Duodenal mucosa (tissue), 2 donors: ENCODE results near the gene LPAR1.

ENCODE experiments used
- H3K27ac ChIP-seq: one replicate; pipeline ENCODE4 v1.7.0; 2013; ENCODE audit warnings: low read depth, low read length
- H3K27me3 ChIP-seq, 2 donors: one replicate each; pipeline ENCODE4 v1.7.0; 2013; ENCODE audit warnings: low read length in 2 of 2, control low read depth in 1 of 2; ENCODE audit not compliant: insufficient read depth in 2 of 2, control insufficient read depth in 1 of 2
- H3K36me3 ChIP-seq, 2 donors: one replicate each; pipeline ENCODE4 v1.7.0; 2013; ENCODE audit warnings: low read length in 2 of 2, control low read depth in 1 of 2; ENCODE audit not compliant: insufficient read depth in 2 of 2, control insufficient read depth in 1 of 2
- H3K4me1 ChIP-seq, 2 donors: one replicate each; pipeline ENCODE4 v1.7.0; 2013; ENCODE audit warnings: low read length in 2 of 2, control low read depth in 1 of 2; ENCODE audit not compliant: insufficient read depth in 2 of 2, control insufficient read depth in 1 of 2
- H3K4me3 ChIP-seq, 2 donors: one replicate each; pipeline ENCODE4 v1.7.0; 2013; ENCODE audit warnings: low read length in 2 of 2, low read depth in 1 of 2
- H3K9ac ChIP-seq, 2 donors: one replicate each; pipeline ENCODE4 v1.7.0; 2013; ENCODE audit warnings: low read length in 2 of 2, low read depth in 1 of 2
- H3K9me3 ChIP-seq, 2 donors: one replicate each; pipeline ENCODE4 v1.7.0; 2013; ENCODE audit warnings: low read length in 2 of 2, control low read depth in 1 of 2; ENCODE audit not compliant: control insufficient read depth in 1 of 2

Gene LPAR1

DNA sequence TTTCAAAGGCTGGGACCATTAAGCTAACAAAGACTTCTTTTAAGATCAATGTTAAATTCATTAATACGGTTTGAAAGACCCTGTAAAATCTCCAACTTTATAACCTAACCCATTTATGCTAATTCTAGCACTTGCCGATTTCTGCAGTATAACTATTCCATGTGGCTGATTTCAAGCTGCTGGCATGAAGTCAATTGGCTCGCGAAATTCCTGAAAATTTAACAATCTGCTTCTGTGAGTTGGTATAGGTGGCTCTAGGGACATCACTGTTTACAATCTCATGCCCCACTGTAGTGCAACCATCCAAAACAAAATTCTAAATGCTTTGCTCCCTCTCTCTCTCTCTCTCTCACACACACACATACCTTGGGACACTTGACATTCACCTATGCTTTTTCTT, 70.2 kb downstream of the LPAR1 start:
- Histone ChIP-seq H3K4me3 (no peak overlapping the region), H3K27me3 (no peaks in the 10 kb centered on the region), H3K4me1 (peaks cover 4 to 8% of the 10 kb centered on the region in 2 donors), H3K36me3 (no peaks in the 10 kb centered on the region), H3K9me3 (no peaks in the 10 kb centered on the region), H3K27ac (no peak overlapping the region), H3K9ac (no peak overlapping the region)

DNA sequence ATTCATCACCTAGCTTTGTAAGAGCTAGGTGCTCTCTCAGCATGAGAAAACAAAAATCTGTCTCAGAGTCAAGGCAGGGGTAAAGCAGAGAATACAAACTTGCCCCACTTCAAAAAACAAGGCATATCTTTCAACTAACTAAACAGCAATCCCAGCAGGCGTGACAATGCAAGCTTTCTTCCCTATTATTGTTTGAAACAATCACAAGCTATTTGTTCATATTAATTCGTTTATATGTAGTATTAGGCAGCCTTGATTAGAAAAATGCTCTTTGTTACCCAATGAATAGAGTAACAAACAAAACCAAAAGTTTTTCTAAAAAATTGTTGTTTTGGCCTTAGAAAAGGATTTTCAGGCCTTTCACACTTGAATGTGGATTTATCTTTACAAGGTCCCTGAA, 71.1 kb downstream of the LPAR1 start:
- Histone ChIP-seq H3K27ac (no peak overlapping the region), H3K27me3 (no peaks in the 10 kb centered on the region), H3K36me3 (no peaks in the 10 kb centered on the region), H3K4me1 (peaks cover 4 to 8% of the 10 kb centered on the region in 2 donors), H3K9ac (no peak overlapping the region), H3K9me3 (no peaks in the 10 kb centered on the region), H3K4me3 (no peak overlapping the region)

DNA sequence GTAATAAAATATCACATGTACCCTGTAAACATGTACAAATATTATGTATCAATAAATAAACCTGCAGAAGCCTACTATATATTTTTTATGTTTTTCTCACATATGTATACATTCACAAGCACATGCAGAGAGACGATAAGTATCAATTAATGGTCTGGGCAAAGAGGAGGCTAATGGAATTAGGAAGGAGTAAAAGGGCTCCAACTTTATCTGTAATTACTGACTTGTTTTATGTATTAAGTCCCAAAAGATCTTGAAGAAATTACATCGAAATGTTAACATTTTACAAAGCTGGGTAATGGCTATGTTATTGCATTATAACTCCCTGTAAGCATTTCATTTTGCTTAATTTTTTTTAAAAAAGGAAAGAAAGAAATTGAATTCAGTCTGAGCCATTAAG, 78.0 kb downstream of the LPAR1 start:
- no peak overlapping the region for H3K9ac ChIP-seq
- H3K4me3 ChIP-seq, result no peak overlapping the region
- H3K9me3 ChIP-seq, result peaks cover 0 to 11% of the 10 kb centered on the region in 2 donors
- H3K36me3 ChIP-seq, result no peaks in the 10 kb centered on the region
- no peak overlapping the region for H3K27ac ChIP-seq
- no peaks in the 10 kb centered on the region for H3K4me1 ChIP-seq
- H3K27me3 ChIP-seq, result no peaks in the 10 kb centered on the region

DNA sequence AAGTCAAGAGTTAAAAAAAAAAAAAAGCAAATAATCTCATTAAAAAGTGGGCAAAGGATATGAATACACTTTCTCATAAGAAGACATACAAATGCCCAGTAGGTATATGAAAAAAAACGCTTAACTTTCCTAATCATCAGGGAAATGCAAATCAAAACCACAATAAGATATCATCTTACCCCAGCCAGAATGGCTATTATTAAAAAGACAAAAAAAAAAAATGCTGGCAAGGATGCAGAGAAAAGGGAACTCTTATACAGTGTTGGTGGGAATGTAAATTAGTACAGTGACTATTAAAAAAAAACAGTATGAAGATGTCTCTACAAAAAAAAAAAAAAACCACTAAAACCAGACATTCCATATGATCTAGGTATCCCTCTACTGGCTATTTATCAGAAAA, 79.4 kb downstream of the LPAR1 start:
- no peak overlapping the region for H3K27ac ChIP-seq
- no peaks in the 10 kb centered on the region for H3K36me3 ChIP-seq
- H3K4me3 ChIP-seq, result no peak overlapping the region
- H3K9me3 ChIP-seq, result peaks cover 0 to 19% of the 10 kb centered on the region in 2 donors
- H3K27me3 ChIP-seq, result no peaks in the 10 kb centered on the region
- H3K9ac ChIP-seq, result no peak overlapping the region
- H3K4me1 ChIP-seq, result no peaks in the 10 kb centered on the region

DNA sequence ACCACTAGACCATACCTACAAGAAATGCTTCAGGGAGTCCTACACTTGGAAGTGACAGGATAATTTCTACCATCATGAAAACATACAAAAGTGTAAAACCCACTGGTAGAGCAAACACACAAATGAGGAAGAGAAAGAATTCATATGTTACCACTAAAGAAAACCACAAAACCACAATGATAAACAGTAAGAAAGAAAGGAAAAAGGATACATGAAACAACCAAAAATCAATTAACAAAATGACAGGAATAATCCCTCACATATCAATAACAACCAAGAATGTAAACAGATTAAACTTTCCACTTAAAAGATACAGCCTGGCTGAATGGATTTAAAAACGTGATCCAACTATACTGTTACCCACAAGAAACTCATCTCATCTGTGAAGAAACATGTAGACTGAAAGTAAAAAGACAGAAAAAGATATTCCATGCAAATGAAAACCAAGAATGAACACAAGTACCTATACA, 83.4 kb downstream of the LPAR1 start:
- Histone ChIP-seq H3K4me1 (peaks cover 0 to 6% of the 10 kb centered on the region in 2 donors), H3K36me3 (no peaks in the 10 kb centered on the region), H3K27me3 (no peaks in the 10 kb centered on the region), H3K4me3 (no peak overlapping the region), H3K9me3 (peaks cover 0 to 19% of the 10 kb centered on the region in 2 donors), H3K9ac (no peak overlapping the region), H3K27ac (no peak overlapping the region)

DNA sequence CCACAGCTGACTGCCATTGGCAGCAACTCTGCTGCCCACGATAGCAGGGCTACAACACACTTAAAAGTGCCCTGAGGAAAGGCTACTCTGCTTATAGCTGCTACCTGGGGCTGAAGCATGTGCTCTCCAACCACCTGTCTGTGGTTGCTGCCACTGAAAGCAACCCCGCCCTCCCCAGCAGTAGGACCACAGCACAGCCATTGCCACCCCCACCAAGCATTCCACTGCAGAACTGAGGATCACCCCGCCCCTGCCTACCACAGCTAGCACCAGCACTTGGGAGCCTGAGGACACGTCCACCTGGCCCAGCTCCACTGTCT, 85.8 kb downstream of the LPAR1 start:
- Histone ChIP-seq H3K9ac (no peak overlapping the region), H3K36me3 (no peaks in the 10 kb centered on the region), H3K27ac (no peak overlapping the region), H3K4me3 (no peak overlapping the region), H3K9me3 (peaks cover 0 to 10% of the 10 kb centered on the region in 2 donors), H3K4me1 (peaks cover 0 to 6% of the 10 kb centered on the region in 2 donors), H3K27me3 (no peaks in the 10 kb centered on the region)

DNA sequence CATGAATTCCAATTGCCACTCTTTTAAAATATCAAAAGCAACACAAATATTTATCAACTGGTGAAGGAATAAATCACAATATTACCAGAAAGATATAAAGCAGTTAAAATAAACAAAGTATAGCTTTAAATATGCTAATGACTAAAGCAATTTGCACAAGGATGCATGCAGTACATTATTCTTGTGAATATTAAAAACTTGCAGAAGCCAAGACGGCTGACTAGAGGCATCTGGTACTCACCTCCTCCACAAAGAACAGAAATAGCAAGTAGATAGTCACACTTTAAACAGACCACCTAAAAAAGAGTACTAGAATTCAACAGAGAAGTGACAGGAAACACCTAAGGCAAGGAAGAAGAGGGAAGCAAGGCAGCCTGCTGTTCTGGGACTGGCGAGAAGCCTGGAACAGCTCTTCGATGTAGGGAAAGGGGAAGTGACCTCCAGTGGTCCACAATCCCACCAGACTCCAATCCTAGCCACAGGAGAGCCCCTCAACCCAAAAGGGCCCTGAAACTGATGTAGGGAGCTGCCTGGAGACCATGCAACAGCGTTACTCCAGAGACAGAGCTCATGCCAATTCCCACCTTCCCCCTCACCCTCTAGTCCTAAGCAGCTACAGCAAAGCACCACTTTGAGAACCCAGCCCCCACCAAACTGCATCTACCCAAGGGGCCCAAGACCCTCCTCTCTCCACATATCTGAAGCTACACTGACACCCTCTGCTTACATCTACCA, 86.3 kb downstream of the LPAR1 start:
- Histone ChIP-seq H3K4me3 (no peak overlapping the region), H3K27ac (no peak overlapping the region), H3K9me3 (peaks cover 0 to 9% of the 10 kb centered on the region in 2 donors), H3K4me1 (peaks cover 0 to 6% of the 10 kb centered on the region in 2 donors), H3K9ac (no peak overlapping the region), H3K27me3 (no peaks in the 10 kb centered on the region), H3K36me3 (no peaks in the 10 kb centered on the region)

DNA sequence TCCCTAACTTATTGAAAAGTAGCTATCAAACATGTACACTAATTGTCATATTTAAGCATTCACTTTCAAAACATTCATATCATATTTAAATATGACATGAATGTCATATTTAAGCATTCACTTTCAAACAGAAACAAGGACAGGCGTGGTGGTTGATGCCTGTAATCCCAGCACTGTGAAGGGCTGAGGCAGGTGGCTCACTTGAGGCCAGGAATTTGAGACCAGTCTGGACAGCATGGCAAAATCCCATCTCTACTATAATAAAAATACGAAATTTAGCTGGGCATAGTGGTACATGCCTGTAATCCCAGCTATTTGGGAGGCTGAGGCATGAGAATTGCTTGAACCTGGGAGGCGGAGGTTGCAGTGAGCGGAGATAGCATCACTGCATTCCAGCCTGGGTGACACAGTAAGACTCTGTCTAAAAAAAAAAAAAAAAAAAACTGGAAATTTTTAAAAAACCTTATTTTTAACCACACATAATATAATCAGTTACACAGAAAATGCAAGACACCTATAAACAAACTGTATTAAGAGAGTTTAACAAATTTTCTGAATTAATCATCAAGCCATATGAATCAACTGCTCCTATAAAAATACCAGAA, 88.1 kb downstream of the LPAR1 start:
- Histone ChIP-seq H3K36me3 (no peaks in the 10 kb centered on the region), H3K4me3 (no peak overlapping the region), H3K9ac (no peak overlapping the region), H3K27ac (no peak overlapping the region), H3K27me3 (no peaks in the 10 kb centered on the region), H3K4me1 (peaks cover 0 to 6% of the 10 kb centered on the region in 2 donors), H3K9me3 (peaks cover 0 to 9% of the 10 kb centered on the region in 2 donors)

DNA sequence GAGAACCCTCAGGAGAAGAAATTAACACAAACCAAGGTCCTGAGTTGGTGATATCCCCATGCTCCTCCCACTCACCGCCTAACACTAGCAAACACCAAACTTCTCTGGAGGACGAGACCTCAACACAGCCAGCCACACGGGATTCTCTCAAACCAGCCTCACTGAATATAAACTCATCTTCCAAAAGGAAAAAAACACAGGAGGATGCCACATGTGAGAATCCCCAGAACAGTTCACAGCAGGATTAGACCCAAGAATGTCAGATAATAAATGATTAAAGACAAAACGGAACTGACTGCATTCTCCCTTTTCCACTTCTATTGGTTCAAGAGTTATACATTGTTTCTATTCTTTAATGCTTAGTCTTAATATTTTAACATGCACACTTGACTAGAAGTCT, 89.2 kb downstream of the LPAR1 start:
- Histone ChIP-seq H3K9me3 (peaks cover 0 to 2% of the 10 kb centered on the region in 2 donors), H3K4me3 (no peak overlapping the region), H3K27ac (no peak overlapping the region), H3K27me3 (no peaks in the 10 kb centered on the region), H3K4me1 (peaks cover 0 to 6% of the 10 kb centered on the region in 2 donors), H3K36me3 (no peaks in the 10 kb centered on the region), H3K9ac (no peak overlapping the region)

DNA sequence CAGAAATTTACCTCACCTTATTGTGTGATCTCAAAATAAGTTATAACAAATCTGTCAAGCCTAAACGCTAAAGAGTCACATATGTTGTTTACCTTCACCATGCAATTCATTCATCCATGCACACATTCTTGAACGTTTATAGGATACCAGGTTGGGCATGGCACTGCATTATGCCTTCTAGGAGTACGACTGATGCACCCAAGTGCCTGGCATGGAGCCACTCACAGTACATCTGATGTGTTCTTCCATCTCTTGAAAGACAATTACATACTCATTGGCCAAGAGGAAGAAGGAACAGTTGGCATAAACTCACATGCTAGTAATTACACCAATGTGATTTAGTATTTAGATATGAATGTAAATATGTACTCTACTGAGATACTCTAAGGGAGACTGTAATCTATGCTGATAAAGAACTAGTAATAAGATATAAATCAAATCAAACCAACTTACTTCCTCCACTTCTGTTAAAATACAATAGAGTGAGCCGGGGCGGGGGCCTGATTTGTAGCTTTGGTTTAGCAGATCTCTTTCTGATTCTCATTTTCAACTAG, 90.7 kb downstream of the LPAR1 start:
- Histone ChIP-seq H3K9ac (no peak overlapping the region), H3K27me3 (no peaks in the 10 kb centered on the region), H3K9me3 (no peaks in the 10 kb centered on the region), H3K36me3 (no peaks in the 10 kb centered on the region), H3K4me3 (no peak overlapping the region), H3K4me1 (peaks cover 0 to under 1% of the 10 kb centered on the region in 2 donors), H3K27ac (no peak overlapping the region)
